HPDE6-E6E7 (cell line): Measurements from ENCODE around the gene SEZ6L.

Experiments
- DNase-seq: peaks from one replicate; pipeline ENCODE4 v3.0.0; 2011; ENCODE audit warnings: missing footprints; ENCODE audit errors: extremely low spot score

Gene SEZ6L

DNA sequence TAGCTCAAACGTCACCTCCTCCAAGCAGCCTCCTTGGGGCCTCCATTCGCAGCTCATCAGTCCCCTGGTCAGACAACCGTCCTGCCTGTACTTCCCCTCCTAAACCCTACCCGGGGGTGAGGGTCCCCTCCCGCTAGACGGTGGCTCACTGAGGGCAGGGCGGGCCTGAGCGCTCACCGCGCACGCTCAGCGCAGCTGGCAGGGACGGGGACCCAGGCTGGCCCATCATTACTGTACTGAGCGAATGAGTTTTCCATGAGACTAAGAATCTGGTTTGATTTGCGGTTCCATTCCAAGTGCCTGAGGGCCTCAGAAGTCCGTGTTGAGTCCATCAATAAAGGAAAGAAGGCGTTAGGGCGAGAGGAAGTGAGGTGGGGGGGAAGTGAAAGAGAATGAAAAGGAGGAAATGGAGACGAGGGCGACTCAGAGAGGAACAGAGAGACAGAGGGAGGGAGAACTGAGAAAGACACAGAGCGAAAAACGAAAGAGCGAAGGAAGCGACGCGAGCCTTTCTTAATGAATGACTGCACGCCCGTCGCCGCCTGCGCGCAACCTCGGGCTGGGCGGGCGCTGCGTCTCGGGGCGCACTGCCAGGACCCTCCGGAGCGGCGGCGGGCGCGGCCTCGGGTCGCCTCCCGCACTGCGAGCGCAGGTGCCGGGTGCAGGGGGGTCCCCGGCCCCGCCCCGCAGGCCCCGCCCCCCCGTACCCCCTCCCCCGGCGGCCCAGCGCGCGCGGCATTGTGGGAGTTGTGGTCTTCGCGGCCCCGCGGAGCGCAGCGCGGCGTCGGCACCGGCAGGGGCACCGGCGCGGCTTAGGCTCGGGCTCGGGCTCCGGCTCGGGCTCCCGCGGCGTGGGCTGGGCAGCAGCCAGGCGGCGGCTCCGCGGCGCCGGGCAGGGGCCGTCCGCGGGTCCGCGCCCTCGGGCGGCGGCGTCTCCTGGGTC lies 259.5 kb downstream of the SEZ6L start, which contains the start of gene ASPHD2:
TSS of gene ASPHD2 (plus strand) at position 746 of the 943 bp plus-strand sequence. CDS start 4,356 bp downstream, outside the sequence.
- DNase-seq = peak; percentile 55

GRCh38 chr22:26429458-26430286 lies 260.4 kb downstream of the SEZ6L start:
- no peak for DNase-seq

DNA sequence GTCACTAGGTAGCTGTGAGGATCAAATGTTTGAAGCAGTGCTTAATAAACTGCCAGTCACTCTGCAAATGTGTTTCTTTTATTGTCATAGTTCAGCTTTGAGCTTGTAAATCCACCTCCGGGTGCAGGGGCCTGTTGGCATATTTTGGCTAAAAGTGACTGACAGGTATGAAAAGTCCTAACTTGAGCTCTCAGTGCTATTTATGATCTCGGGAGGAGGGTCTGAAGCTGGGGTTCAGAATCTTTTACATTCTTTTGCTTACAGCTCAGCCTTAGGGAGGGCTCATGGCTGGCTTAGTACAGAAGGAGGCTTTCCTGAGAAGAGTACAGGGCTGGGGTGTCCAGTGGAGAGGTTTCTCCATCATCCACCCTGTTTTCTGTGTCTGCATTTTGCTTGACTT lies 261.3 kb downstream of the SEZ6L start:
- DNase-seq = no peak

- DNase-seq = no peak
Observed at GRCh38 chr22:26431261-26431995, 262.2 kb downstream of the SEZ6L start.

DNA sequence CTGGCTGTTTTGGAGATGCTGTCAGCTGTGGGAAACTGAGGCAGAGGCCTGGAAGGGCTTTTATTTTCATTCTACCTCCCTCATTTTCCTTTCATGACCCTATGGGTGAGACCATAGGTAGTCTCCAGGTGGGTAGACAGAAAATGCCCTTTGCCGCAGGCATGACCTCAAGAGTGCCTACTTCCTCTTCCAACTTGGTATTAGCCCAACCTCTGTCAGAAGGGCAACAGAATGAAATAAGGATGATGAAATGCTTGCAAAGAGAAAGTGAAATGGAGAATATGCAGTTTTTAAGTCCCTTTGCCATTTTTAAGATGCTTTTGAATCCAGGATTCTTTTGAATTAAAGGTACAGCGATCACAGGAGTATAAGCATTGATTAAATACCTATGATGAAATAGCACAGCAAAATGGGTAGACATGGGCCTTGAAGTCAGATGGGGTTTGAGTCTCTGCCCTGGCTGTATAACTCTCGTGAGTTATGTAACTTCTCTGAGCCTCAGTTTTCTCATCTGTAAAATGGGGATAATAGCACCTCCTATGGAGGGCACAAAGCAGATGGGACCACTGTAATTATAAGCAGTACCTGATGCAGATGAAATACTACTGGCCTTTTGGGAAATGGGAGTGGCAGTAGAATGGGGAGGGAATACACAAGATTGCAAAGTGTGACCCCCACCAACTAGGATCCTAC lies 263.5 kb downstream of the SEZ6L start:
- DNase-seq = no peak
